Measurements from ENCODE around the gene MCOLN2.
"Not testable (repeated sequence)": the region's sequence is repeated elsewhere in the genome, so short reads cannot be mapped to it uniquely, and the experiment has no call there.

The MCOLN2 gene

GRCh38 chr1:84919461-84919970 is 77.4 kb downstream of the MCOLN2 start:
- H3K4me3 ChIP-seq (ENCODE audit: low read length) = no peak overlapping the region
- no peak for TF ChIP-seq CTCF (conservative IDR thresholded peaks at IDR 0.05; ENCODE audit: low read depth, low read length)
- no peak for DNase-seq (ENCODE audit: low read depth)

- DNase-seq (ENCODE audit: low read depth) = no peak
- no peak overlapping the region for H3K4me3 ChIP-seq (ENCODE audit: low read length)
- TF ChIP-seq CTCF (conservative IDR thresholded peaks at IDR 0.05; ENCODE audit: low read depth, low read length) = no peak
Observed at GRCh38 chr1:84918726-84919336, 78.1 kb downstream of the MCOLN2 start.

GRCh38 chr1:84916897-84917296 is 80.0 kb downstream of the MCOLN2 start:
- no peak for DNase-seq (ENCODE audit: low read depth)
- H3K4me3 ChIP-seq (ENCODE audit: low read length) = no peak overlapping the region
- TF ChIP-seq CTCF (conservative IDR thresholded peaks at IDR 0.05; ENCODE audit: low read depth, low read length) = no peak

- TF ChIP-seq CTCF (conservative IDR thresholded peaks at IDR 0.05; ENCODE audit: low read depth, low read length) = no peak
- peak; percentile 68 for DNase-seq (ENCODE audit: low read depth)
Observed at GRCh38 chr1:84913555-84913892, 83.4 kb downstream of the MCOLN2 start.

GRCh38 chr1:84912726-84913554 is 84.0 kb downstream of the MCOLN2 start:
- TF ChIP-seq CTCF (conservative IDR thresholded peaks at IDR 0.05; ENCODE audit: low read depth, low read length) = no peak
- no peak for DNase-seq (ENCODE audit: low read depth)
- no peak overlapping the region for H3K4me3 ChIP-seq (ENCODE audit: low read length)

More at GRCh38 chr1:84913555-84913892, 83.4 kb downstream of the MCOLN2 start:
- H3K4me3 ChIP-seq (ENCODE audit: low read length) = no peak overlapping the region

GRCh38 chr1:84908746-84909464 is 88.0 kb downstream of the MCOLN2 start:
- not testable (repeated sequence) for H3K4me3 ChIP-seq (ENCODE audit: low read length); DNase-seq (ENCODE audit: low read depth)

GRCh38 chr1:84907095-84907827 is 89.7 kb downstream of the MCOLN2 start:
- no peak for TF ChIP-seq CTCF (conservative IDR thresholded peaks at IDR 0.05; ENCODE audit: low read depth, low read length)
- DNase-seq (ENCODE audit: low read depth) = no peak
- no peak overlapping the region for H3K4me3 ChIP-seq (ENCODE audit: low read length)

- H3K4me3 ChIP-seq (ENCODE audit: low read length); DNase-seq (ENCODE audit: low read depth): not testable (repeated sequence)
Observed at GRCh38 chr1:84902727-84903126, 94.2 kb downstream of the MCOLN2 start.

All from retinal pigment epithelial cell (primary cell).